HG03045 (cell line): ENCODE results near the gene RELN.

ENCODE experiments used
- ATAC-seq: cut with Tn5 transposase; IDR thresholded peaks from one replicate; pipeline ENCODE4 v1.9.1; 2021; ENCODE audit warnings: mild to moderate bottlenecking, moderate library complexity; ENCODE audit not compliant: unreplicated experiment

Gene RELN

DNA sequence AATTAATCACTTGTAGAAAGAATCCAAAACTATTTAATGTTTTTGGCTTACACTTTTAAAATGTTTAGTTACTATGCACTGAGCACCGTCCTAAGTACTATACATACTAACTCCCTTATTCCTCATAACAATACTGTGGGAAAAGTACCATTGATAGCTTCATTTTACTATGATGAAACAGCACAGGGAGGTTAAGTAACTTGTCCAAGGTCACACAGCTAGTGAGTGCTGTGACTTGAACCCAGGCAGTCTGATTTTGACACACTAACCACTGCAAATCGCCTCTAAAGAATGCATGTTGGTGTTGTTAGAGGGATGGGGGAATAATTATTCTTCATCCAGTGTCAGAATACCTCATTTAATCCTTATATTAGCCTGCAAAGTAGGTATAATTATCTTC, 1.9 kb upstream of the RELN start:
- no peak for ATAC-seq

DNA sequence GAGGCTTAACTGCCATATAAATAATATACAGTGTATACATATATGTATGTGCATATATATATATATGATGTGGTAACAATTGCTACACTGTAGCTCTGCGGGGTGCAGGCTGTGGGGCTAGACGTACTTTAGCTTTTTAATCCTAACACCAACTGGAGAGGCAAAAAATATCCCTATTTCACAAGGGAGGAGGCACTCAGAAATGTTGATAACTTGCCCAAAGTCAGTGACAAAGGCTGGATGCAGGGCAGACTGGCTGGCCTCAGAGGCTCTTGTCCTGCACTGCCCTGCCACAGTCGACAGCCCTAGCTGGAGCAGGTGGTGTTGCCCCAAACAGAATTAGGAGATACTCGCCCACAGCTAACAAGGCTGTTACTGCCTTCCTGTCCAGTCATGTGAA, 1.5 kb upstream of the RELN start:
- no peak for ATAC-seq

GRCh38 chr7:103989785-103990767, 618 bp upstream of the RELN start:
- no peak for ATAC-seq

DNA sequence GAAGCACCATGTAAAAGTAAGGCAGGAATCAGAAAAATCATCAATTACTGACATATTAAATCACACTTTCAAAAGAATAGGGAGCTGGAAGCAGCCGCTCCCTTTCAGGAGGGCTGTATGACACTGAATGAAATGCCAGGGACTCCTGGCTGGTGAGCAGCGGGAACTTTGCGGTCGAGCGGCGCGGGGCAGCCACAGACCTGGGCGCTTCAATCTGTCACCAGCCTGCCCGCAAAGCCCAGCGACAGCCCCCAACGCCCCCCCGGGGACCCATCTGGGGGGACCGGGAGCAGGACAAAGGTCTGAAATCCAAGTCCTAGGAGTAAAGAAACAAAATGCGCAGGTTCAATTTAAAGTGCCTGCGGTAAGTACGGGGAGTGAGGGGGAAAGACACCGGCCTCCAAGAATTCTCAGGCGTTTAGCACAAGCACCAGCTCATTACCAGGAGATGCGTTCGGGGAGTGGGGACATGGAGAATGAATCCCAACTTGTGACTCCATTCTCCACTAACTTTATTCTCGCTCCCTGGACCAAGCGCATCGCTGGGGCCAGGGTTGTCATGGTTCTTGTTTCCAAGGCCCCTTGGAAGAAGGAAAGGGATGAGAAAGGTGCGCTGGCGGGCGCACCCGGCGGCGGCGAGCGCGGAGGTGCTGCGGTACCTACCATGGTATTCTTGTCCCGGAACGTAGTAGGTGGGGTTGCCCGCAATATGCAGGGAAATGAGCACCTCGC, 824 bp downstream of the RELN start:
- ATAC-seq = no peak

DNA sequence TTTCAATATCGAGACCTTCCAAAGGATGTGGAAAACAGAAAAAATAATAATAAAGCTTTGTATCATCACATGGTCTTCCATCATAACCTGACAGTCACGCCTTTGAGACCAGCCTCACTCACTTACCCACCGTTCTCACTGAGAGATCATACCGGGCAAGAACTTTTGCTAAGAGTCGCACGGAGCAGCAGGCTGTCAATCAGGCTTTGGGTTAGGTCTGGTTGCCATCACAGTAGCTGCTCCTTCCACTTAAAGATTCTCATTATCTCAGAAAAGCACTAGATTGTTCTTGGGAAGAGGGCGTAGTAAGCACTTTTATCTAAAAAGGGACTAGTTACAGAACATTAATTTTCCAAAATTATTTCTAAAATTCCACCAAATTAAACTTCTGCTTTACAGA, 2.0 kb downstream of the RELN start:
- ATAC-seq = no peak

DNA sequence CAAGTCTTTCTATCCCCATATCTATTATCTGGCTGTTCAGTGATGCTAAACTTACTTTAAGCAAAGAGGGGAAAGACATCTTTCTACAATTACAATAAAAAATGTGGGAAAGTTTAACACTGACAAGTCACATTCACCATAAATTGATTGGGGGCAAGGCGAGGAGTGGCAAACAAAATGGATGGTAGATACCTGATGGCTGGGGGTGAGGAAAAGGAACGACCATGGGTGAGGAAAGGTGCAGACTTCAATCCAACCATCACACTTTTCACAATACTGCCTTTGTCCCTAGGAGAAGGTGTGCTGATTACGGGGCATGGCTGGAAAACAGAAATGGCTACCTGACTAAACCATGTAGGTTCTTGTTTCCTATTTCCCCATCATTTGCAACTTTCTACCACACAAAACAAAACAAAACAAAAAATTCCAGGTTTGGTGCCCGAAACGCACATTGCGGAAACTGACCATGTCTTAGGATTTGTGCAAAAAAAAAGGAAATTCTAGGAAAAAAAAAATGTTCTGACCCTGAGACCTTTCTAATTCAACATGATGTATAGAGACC, 3.8 kb downstream of the RELN start:
- no peak for ATAC-seq

- ATAC-seq = no peak
Observed at GRCh38 chr7:103984050-103984449, 5.4 kb downstream of the RELN start.

- no peak for ATAC-seq
Observed at GRCh38 chr7:103983201-103983977, 6.1 kb downstream of the RELN start.

DNA sequence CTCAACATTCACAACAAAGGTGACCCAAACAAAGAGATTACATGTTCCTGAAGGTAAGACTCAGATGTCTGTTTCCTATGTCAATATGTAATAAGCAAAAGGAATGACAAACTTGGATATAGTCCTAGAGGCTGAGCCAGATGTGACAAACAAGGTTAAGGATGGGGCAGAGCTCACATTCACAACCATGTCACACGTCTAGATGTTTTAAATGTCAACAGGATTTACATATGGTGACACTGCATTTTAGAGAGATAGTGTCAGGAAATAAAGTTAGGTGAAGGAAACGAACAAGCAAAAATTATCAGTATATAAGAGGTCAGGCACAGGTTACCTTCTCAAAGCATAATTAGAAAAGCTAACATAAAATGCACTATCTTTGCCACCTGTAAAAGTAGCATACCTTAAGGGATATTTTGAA, 8.4 kb downstream of the RELN start:
- ATAC-seq = no peak

- no peak for ATAC-seq
Observed at GRCh38 chr7:103972779-103973434, 16.6 kb downstream of the RELN start.

GRCh38 chr7:103967401-103967800, 22.1 kb downstream of the RELN start:
- no peak for ATAC-seq

- ATAC-seq = no peak
Observed at GRCh38 chr7:103966593-103967277, 22.7 kb downstream of the RELN start.

GRCh38 chr7:103964269-103964668, 25.2 kb downstream of the RELN start:
- ATAC-seq = no peak

GRCh38 chr7:103962070-103962469, 27.4 kb downstream of the RELN start:
- ATAC-seq = no peak

GRCh38 chr7:103958284-103958818, 31.1 kb downstream of the RELN start:
- ATAC-seq = no peak

DNA sequence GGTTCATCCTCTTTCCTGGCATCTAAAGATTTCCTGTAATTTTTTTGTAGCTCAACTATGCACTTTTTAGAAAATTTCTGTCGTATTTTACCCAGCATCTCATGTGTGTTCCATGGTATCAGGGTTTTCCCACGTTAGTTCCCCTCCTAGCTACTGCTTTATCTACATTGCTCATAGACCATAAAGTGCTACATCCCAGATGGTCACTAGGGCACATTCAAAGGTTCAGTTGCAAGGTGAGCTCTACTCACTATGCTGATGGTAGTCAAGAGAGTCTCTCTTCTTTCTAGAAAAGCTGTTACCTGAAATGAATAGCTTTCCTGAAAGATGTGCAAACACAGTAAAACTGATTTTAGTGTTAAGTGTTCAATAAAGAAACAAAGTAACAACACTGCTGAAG, 33.5 kb downstream of the RELN start:
- no peak for ATAC-seq

DNA sequence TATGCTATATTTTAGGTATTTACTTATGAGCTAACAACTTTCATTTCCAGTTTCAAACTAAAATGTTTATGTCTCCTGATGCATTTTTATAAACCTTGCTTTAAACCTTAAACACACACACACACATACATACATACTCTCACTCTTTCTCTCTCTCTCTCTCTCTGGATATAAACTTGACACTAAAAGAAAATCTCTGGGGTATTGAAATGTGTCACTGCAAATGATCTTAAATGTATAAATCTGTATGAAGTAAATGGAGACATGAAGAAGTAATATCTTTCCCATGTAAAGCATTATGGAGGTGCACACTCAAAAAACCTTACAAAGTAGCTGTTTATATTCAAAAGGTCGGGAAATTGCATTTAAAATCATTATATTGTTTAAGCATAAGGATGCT, 37.0 kb downstream of the RELN start:
- no peak for ATAC-seq

DNA sequence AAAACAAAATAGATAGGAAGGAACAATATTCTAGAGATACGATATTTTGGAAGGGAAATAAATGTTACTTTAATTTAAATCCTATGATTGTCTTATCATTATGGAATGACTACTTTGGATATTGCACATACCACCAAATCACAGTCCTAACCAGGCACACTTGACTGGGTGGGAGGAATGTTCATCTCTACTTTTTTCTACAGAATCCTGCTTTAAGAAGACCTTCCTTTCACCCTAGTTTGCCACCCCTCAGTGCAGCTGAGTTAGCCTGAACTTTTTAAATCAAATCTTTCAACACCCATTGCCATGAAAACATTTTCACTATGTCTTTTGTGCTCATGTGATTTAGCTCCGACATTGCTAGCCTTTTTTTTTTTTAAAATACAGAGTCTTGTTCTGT, 38.1 kb downstream of the RELN start:
- no peak for ATAC-seq

- ATAC-seq = no peak
Observed at GRCh38 chr7:103949374-103949773, 40.1 kb downstream of the RELN start.
